NCI-H82 treated with DMSO at 0.1 percent for 48 hours (cell line): ENCODE measurements around the gene RPL10.

Experiments
- DNase-seq: peaks from one replicate; lab custom pipeline; 2025; ENCODE audit not compliant: unreplicated experiment; lab: John Stamatoyannopoulos, UW

The RPL10 gene

DNA sequence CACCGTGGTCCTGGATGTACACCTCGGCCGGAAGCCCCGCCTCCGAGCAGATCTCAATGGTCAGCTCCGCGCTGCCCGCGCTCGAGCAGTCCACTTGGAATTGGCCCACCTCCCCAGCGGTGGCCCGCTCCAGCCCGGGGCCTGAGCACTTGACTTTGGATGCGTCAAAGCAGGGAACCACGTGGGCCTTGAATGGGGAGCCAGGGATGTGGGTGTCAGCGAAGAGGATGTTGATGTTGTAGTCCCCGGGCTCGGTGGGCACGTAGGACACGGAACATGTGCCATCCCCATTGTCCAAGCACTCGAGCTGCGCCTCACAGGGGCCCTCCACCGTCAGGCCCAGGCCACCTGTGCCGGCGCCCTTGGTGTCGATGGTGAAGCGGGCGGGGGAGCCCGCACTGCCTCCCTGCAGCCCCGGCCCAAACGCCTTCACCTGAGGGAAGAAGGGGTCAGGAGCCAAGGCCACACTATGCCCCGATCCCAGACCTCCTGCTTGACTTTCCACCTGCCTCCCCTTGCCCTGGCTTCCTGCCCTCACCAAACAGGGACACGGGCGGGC, 37.9 kb upstream of the RPL10 start:
- no peak for DNase-seq

DNA sequence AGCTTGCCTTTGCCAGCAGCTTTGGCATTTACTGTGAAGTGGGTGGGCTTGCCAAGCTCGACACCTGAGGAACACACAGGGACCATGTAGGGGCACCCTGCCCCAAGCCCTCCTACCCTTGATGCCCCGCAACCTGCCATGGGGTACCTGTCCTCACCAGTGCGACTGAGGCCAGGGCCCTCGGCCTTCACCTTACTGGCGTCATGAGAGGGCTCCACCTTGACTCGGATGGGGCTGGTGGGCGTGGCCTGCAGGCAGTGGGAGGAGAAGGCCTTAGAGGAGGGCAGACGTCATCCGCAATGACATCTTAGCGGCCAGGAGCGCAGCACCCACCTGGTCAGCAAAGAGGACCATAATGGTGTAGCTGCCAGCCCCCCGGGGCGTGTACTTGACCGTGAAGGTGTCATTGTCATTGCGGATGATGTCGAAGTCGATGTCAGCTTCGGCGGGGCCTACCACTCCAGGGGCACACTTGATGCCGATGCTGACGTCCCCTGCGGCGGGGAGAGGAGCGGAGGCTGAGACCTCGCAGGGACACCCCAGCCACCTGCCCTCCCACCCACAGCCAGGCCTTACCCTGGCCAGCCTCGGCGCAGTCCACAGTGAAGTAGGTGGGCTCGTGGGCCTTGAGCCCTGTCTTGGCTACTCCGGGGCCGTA, 36.0 kb upstream of the RPL10 start:
- DNase-seq: no peak

DNA sequence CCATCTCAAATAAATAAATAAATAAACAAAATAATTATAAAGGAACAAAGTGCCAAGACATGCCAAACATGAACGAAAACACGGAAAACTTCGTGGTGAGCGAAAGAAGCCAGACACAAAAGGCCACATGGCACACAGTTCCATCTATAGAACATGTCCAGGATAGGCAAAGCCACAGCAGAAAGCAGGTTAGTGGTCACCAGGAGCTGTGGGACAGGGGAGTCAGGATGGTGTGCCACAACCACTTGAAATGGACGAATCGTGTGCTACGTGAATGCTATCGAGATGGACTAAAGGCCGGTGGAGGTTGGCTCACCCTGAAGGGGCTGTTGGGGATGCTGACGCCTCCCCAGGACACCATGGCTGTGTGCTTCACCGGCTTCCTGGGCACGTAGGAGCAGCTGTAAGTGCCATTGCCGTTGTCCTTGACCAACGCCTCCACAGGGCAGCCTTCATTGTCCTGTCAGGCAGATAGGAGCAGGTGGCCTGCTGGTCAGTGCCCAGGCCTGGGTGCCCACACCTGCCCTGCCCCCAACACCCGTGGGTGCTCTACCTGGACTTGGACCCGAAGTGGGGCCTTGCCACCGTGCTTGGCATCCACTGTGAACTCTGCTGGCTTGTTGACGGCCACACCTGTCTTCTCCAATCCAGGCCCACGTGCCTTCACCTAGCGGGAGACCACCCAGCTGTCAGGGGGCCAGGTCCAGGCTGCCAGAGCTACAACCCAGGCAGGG, 34.3 kb upstream of the RPL10 start:
- DNase-seq: no peak

GRCh38 chrX:154365052-154365600, 33.1 kb upstream of the RPL10 start:
- no peak for DNase-seq

DNA sequence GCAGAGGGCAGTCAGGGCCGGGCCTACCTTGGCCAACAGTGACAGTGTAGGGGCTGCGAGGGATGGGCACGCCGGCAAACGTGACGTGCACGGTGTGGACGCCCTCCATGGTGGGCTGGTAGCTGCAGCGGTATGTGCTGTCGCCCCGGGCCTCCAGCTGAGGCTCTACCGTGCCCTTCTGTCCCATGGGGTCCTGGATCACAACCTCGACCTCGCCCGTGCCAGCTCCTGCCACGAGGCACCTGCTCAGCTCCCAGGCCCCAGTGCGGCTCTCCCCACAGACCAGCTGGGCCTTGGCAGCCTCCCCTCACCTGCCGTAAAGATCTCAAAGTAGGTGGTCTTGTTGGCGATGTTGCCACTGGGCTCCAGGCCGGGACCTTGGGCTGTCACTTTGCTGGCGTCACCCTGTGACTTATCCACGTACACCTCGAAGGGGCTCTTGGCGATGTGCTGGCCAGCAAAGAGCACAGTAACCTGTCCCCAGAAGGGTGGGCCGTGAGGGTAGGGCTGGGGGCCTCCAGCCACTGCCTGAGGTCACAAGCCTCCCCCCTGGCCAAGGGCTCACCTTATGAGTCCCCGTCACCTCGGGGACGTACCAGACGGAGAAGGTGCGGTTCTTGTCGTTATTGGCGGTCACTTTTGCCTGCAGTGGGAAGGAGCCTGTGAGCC, 32.0 kb upstream of the RPL10 start:
- no peak for DNase-seq

GRCh38 chrX:154366666-154367055, 31.5 kb upstream of the RPL10 start:
- DNase-seq: no peak

- DNase-seq: no peak
Observed at GRCh38 chrX:154367474-154368308, 30.5 kb upstream of the RPL10 start.

GRCh38 chrX:154368630-154369448, 29.3 kb upstream of the RPL10 start:
- DNase-seq: no peak

- peak; percentile 41 for DNase-seq
Observed at GRCh38 chrX:154369449-154370299, 28.5 kb upstream of the RPL10 start.

GRCh38 chrX:154370300-154371016, 27.7 kb upstream of the RPL10 start:
- DNase-seq: no peak

GRCh38 chrX:154371017-154371788, 27.0 kb upstream of the RPL10 start:
- DNase-seq: peak; percentile 82

GRCh38 chrX:154371789-154372300, 26.3 kb upstream of the RPL10 start:
- no peak for DNase-seq

- DNase-seq: no peak
Observed at GRCh38 chrX:154372612-154373022, 25.6 kb upstream of the RPL10 start.

GRCh38 chrX:154373340-154374306, 24.6 kb upstream of the RPL10 start:
- DNase-seq: peak; percentile 56

DNA sequence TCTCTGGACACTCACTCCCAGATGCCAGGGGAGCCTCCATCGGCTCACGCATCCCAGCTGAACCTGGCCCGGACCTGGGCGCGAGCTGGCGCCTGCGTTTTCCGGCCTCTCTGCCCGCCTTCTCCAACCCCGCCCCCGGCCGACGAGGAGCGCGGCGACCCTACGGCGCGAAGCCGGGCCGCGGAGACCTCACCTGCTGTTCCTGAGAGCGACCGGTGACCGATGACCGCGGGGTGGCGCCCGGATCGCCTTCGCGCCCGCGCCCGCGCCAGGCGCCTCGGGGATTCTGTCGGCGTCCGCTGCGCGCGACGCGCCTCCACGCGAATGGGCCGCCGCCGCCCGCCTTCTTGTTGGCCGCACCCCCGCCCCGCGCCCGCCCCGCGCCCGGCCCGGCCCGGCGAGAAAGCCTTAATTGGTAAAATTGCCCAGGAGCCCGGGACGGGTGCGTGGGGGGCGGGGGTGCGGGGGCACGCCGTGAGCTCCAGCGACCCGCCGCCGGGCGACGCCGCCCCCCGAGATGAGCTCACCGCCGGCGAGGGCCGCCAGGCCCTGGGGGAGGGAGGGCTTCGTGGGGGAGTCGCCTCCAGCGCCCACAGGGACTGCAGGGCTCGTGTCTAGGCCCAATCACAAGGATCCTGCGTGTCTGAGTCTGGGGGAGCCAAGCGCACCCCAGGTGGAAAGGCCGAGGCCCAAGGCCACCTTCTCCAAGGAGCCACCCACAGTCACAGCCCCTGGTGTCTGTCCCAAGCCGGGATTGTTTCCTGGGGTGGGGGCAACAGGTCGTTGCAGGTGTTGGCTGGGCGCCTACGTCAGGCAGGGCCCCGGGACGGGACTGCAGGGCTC, 23.6 kb upstream of the RPL10 start, which contains the start of gene FLNA:
FLNA (minus strand) TSS at position 322 of the 843 bp plus-strand sequence. CDS start 3,389 bp downstream, outside the sequence.
- no peak for DNase-seq
